Measurements from ENCODE around the gene TFAM.

- peak; percentile 26 to 63 (median 49) for TF ChIP-seq CTCF (IDR thresholded peaks at IDR 0.05 in 4 of 5, conservative IDR thresholded peaks at IDR 0.05 in 1 of 5)
- TF ChIP-seq POLR2A (IDR thresholded peaks at IDR 0.05): peak; percentile 90 to 95
Measured at GRCh38 chr10:58384999-58385783, at the start of gene TFAM.
